GM18520 (cell line): ENCODE measurements around the gene FHL1.
"Not testable (repeated sequence)": the region's sequence is repeated elsewhere in the genome, so short reads cannot be mapped to it uniquely, and the experiment has no call there.

Experiments used
- ATAC-seq: cut with Tn5 transposase; IDR thresholded peaks from one replicate; pipeline ENCODE4 v1.9.1; 2021; ENCODE audit not compliant: unreplicated experiment

Gene FHL1

DNA sequence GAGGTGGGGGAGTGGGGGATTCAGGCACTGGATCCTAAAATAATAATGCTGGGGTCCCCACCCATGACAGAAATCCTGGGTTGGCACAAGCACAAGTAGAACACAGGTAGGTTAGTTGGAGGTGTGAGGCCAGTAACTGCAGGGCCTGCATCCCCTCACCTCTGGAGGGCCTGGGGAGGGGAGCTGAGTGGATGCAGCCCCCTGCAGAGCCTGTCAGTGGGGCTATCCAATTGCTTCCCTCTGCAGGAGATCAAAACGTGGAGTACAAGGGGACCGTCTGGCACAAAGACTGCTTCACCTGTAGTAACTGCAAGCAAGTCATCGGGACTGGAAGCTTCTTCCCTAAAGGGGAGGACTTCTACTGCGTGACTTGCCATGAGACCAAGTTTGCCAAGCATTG, 60.2 kb downstream of the FHL1 start:
- no peak for ATAC-seq

DNA sequence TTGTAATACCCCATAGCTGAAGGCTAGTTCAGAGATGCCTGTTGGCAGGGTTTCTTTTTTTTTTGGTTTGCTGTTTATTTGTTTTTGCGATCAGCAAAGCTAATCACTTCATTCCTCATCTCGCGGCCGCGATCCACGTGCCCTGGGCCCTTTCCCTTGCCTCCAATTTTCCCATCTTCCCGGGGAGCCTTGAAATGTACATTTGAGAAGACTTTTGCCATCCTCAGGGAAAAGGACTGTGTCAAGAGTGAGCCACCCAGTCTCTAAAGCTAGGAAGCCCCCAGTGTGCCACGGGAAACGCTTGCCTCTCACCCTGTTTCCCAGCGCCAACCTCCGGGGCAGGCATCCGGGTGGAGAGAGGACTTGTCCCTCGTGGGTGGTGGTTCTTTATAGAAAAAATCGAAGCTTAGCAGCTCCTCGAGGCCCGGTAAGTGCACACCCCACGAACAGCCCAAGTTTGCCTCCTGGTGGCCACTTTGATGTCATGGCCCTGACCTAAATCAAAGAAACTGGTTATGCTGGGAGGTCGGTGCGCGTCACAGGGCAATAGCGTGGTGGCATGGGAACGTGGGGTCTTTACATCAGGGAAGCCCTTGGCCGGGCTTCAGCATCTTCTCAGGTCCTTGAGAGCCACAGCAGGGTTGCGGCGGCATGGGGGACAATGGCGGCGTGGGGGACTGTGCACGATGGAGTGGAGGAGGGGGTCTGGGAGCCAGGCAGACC, 61.8 kb downstream of the FHL1 start:
- ATAC-seq, result no peak

DNA sequence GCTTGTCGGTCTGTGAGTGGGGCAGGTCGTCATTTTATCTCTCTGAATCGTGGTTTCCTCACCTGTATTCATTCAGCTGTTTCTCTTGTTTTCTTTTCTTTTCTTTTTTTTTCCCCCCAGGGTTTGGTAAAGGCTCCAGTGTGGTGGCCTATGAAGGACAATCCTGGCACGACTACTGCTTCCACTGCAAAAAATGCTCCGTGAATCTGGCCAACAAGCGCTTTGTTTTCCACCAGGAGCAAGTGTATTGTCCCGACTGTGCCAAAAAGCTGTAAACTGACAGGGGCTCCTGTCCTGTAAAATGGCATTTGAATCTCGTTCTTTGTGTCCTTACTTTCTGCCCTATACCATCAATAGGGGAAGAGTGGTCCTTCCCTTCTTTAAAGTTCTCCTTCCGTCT, 62.4 kb downstream of the FHL1 start:
- ATAC-seq, result no peak

DNA sequence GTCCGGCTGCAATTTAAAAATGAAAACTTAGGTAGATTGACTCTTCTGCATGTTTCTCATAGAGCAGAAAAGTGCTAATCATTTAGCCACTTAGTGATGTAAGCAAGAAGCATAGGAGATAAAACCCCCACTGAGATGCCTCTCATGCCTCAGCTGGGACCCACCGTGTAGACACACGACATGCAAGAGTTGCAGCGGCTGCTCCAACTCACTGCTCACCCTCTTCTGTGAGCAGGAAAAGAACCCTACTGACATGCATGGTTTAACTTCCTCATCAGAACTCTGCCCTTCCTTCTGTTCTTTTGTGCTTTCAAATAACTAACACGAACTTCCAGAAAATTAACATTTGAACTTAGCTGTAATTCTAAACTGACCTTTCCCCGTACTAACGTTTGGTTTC, 62.9 kb downstream of the FHL1 start:
- no peak for ATAC-seq

DNA sequence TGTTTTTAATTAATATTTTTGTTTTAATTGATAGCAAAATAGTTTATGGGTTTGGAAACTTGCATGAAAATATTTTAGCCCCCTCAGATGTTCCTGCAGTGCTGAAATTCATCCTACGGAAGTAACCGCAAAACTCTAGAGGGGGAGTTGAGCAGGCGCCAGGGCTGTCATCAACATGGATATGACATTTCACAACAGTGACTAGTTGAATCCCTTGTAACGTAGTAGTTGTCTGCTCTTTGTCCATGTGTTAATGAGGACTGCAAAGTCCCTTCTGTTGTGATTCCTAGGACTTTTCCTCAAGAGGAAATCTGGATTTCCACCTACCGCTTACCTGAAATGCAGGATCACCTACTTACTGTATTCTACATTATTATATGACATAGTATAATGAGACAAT, 63.5 kb downstream of the FHL1 start:
- no peak for ATAC-seq

DNA sequence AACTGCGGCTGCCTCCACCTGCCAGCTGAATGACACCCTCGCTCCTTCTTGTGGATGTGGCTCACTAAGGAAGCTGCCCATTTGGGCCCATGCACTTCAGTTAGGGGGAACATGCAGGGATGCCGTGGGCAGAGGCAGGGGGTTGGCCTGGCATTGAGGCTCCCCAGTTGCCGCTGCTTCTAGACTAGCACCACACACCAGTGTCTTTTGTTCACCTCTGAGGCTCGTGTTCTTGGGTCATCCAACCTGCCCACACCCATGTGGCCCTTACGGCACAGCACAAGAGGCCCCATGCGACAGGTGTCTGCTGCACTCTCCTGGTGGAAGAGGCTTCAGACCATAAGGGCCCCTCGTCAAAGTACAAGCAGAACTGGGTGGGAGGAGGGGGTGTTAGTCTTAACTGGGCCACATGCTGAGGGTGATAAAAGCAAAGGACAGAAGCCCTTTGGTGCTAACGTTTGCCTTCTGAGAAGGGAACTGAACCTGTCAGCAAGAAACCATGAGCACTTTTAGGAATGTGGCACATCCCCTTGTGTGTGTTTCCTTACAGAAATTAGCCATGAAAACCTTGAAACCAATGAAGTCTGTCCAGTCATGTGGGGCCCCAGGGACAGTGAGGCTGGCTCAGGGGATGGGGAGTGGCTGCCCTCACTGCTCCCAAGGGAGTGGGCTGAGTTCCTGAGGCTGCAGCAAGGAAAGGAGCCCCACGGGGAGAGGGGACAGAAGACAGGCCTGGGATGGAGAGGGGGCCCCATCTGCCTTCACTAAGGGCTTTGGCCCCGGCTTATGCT, 64.6 kb downstream of the FHL1 start:
- ATAC-seq, result no peak

DNA sequence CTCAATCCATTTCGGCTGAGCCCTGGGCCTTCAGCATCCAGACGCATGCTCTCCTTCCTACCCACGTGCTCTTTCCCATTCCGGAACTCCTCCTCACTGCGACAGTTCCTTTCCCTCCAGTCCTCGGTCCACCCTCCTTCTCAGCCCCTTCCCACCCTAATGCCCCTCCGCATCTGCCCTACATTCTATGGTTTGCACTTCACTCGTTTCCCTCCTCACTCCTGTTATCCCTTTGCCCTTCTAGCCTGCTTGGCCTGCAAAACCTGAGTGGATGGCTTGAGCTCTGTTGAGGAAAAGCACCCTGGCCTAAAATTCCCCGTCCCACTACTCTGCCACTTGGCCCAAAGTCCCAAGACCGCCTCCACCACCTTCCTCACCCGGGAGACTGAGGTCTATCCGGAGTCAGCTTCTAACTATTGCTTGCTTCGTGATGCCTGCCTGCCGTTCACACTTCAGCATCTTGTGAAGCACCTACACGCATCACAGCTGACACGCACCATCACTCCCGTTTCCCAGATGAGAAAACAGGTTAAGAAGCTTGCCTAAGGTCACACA, 65.3 kb downstream of the FHL1 start:
- ATAC-seq, result no peak

DNA sequence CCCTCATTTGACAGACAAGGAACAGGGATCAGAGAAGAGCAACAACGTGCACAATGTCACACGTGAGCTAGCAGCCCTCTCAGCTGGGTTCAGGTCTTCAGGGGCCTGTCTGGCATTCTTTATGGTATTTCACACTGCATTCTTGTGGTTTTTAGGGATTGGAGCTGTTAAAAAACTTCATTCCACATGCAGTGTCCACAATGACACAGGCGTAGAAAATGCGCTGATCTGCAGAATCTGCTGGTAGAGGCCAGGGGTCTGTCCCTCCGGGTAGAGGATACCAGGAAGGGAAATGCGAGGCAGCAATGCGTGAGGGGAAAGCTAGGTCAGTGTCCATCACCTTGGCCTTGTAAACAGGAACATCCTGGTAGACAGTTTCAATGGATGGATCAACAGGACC, 67.2 kb downstream of the FHL1 start:
- ATAC-seq, result no peak

DNA sequence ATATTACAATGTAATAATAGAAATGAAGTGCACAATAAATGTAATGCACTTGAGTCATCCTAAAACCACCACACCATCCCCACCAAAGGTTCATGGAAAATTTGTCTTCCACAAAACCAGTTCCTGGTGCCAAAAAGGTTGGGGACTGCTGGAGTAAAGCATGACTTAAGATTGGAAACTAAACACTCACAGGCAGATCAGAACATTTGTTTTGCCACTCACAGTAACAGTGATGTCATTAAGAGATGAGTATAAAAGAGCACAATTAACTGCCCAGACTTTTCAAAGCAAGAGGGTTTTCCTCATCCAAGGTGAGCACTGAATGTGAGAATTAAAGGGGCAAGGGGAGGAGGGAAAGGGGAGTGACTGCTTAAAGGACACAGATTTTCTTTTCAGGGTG, 68.2 kb downstream of the FHL1 start:
- ATAC-seq, result no peak

DNA sequence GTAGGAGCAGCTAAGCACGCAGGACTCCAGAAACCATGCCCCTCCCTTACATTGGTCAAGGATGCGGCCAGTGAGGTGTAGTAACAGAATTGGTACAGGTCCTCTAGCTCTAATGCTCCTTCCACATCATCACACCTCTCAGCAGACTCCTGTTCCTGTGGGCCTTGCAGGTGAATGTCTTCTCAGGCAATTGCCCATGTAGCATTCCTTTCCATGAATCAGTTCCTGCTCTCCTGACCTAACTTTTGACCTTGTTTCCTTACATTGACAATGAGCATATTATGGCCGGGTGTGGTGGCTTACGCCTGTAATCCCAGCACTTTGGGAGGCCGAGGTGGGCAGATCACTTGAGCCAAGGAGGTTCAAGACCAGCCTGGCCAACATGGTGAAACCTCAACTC, 72.6 kb downstream of the FHL1 start:
- no peak for ATAC-seq

DNA sequence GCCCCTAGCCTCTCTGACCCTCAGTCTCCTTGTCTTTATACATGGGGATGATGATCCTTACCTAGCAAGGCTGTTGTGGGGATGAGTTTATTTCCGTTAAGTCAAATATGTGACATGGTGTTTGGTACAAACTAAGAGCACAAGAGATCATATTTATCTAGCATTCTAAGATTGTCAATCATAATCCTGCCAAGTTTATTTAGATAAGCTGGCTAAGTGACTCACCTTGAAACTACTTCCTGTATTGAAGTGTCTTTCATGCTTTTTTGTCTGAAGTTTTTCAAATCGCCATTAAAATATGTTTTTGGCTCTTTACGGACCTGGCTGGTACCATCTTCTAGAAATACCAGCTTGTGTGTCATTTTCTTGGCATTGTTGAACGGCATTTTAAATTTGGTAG, 73.2 kb downstream of the FHL1 start:
- ATAC-seq, result no peak

DNA sequence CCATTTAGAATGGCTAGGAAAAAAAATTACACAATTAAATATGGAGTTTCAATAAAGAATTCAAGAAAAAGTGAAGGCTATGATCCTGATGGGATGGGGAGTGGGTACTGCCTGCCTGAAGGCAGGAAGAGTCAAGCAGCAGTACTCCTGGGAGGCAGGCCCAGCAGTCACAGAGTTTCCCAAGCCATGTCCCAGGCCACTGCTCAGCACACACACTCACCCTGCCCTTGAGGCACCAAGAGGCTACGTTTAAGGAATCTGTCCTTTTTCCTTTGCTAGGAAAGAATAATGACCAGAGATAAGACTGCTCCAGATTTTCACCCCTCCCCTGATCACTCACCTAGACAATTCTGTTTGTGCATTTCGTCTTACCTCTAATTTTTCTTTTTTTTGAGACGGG, 73.6 kb downstream of the FHL1 start:
- ATAC-seq, result no peak

DNA sequence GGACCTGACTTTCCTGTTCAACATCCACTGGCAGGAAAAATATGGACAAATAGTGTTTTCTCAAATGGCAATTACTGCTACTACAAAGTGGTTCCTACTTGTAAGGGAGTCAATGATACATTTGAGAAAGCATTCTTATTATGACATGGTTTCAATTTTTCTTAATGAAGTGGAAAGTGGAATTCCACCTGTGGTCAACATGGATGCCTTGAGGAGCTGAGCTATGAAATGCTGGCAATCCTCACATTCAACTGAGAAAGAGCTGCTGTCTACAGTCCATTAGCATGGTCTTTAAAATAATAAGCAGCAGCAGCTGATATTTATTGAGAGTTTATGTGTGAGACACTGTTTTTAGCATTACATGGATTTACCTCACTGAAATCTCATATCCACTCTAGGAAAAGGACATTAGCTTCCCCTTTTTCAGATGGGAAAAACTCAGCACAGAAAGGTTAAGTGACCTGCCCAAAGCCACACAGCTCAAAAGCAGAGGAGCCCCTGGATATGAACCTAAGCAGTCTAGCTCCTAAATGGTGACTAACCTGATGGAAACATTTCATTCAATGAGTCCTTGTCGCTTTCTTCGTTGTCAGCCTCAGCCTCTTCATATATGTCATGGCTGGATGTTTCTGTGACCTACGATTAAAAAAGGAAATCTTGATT, 74.6 kb downstream of the FHL1 start:
- no peak for ATAC-seq

DNA sequence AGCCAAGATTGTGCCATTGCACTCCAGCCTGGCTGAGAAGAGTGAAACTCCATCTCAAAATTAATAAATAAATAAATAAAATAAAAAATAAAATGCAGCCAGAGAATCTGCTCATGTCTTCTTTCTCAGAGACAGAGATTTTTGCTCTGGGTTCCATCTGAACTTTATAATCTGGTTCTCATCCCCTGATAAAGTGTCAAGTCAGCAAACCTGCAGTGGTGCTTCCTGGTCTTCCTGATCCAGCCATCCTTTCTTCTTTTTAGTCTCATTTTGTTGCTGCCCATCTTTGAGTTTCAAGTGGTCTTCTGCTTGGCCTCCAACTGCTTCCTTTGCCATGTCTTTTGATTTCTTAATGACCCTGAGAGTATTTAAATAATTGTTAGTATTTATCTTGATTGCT, 79.7 kb downstream of the FHL1 start:
- no peak for ATAC-seq

DNA sequence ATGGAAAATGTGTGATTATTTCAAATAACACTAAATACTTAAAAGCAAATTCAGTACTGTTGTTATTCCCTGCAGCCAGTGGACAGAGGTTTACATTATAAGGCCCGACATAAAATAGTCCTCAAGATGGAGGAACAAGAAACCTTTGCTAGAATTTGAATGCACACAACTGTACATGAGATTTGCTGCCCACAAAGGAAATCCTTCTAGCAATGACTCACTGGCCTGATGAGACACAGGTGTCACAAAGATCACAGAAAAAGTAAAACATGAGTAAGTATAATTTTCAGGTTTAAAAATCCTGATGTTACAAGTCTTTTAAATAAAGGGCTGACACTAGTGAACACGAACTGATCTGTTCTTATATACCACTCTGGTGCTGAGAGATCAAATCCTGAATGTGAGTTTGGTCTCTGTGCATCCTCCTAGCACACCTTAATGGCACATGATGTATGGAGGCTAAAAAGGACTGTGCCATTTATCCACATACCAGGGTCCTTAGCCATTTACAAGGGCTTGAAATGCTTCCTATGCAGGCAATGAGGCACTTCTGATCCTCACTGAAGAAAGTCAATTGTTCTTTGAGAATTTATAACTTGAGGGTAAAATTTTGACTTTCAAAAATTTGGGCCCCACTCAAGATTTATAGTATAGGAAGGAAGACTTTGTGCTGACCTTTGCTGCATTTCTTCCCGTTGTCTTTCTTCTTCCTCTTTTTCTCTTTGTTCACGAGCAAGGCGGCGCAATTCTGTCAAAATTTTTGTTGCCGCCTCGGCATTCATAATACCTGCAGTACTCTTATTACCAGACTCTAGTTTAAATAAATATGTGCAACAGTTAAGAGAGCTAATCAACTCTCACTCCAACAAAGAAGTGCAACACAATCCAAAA, 80.9 kb downstream of the FHL1 start:
- ATAC-seq, result peak; percentile 45

DNA sequence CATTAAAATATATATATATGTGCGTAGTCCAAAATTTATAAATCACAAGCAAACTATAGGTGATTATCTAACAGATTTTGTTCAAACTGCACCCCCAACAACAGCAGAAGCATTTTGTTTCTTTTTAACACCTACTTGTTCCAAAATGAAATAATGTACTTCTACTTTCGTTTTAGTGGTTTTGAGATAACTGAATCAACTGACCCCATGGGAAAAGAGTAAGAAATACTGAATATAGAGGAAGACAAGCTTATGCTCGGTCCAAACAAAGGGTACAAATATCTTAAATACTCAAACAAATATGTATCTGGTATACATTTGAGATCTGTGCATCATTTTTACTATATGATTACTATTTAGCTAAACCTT, 81.5 kb downstream of the FHL1 start:
- no peak for ATAC-seq

DNA sequence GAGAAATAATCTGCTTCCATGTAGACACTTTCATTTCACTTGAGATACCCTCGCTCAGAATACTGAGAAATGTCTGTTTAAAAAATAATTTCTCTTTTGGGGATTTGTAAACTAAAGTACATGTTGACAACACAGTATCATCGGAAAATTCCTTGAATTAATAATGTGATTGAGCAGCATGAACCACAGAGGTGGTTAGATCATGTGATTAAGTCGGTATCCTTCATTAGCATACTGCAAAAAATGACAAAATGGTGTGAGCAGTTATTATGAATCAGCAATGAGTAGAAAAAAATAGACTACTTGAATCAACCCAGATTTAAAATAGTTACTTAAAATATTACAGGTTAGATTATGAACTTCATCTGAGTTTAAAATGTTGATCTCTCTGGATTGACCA, 89.7 kb downstream of the FHL1 start:
- no peak for ATAC-seq

DNA sequence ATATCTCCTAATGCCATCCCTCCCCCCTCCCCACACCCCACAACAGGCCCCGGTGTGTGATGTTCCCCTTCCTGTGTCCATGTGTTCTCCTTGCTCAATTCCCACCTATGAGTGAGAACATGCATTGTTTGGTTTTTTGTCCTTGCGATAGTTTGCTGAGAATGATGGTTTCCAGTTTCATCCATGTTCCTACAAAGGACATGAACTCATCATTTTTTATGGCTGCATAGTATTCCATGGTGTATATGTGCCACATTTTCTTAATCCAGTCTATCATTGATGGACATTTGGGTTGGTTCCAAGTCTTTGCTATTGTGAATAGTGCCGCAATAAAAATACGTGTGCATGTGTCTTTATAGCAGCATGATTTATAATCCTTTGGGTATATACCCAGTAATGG, 90.5 kb downstream of the FHL1 start:
- ATAC-seq, result not testable (repeated sequence)

DNA sequence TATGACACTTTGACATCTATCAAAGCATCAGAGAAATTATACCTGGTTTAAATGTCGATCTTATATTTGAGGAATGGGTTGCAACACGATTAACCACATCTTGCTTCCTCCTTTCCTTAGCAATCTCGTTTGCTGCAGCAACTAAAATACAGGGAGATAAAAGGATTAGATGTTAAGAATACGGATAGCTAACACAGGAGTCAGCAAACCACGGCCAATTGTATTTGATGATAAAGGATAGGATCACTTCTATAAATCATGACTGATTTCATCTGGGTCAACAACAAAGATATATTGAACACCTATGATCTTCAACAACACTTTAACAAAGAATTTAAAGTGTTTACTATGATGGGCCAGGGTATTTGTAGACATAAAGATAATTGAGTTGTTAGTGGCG, 98.9 kb downstream of the FHL1 start:
- ATAC-seq, result no peak

DNA sequence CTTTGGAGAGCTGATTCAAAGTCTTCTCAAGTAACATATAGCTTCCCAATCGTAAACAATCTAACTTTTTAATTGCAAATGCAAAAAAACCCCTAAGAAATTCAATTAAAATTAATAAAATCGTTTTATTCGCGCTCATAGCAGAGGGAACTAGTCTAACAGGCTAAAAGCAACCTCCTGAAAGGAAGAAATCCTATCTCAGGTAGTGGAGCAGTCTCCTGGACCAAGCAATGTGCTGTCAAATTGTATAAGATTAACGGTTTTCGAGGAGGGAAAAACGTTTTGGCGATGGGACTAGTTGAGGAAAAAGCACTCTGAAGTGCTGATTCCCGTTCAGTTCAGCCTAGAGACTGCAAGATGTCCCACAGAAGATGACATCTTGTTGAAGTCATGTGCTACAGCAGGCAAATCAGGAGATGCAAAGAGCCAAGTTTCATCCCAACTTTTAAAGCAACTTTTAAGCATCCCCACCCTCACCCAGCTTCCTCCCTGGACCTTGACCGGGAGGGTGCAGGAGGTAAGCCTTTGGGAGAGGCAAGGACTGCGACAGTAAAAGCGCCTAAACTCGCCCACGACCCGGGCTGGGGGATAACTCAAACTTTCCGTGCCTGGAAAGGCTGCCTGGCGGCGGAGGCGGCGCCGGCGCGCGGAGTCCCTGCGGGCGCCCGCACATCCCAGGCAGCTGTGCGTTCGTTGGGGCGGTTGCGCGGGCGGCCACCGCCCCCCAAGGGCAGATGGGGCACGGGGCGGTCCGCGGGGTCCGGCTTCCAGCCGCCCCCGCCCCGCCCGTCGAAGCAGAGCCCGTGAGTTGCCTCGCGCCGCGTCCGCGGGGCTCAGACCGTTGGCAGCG, 103.1 kb downstream of the FHL1 start:
- peak; percentile 16 for ATAC-seq
